Measurements from ENCODE around the gene TMEM138. TPM values are rescaled to one million over a fixed set of nuclear protein-coding genes. Genes with fewer than 3 reads are reported as not detected.

TMEM138 gene
- total RNA-seq, 1 experiment from 2014 or later, result 38.8 TPM

GRCh38 chr11:61364012-61364675, 2.0 kb downstream of the TMEM138 start:
- peaks cover 22% of the 10 kb centered on the region for H3K4me1 Mint-ChIP-seq
- CTCF ChIA-PET, result interaction anchor here (0.7 to 5.4 kb wide), 6 partner anchors 21 to 82 kb away, joined by 3 to 93 read pairs (median 8); partner anchors contain the start of genes CPSF7, SDHAF2 and TMEM216
- POLR2A ChIA-PET, result no interaction called here

GRCh38 chr11:61367406-61367805, 5.2 kb downstream of the TMEM138 start:
- ATAC-seq (no peak), DNase-seq (ENCODE audit: low spot score) (no peak)
- CTCF ChIA-PET, result interaction anchor here (2.0 kb wide), 1 partner anchor 31 kb away, joined by 10 read pairs; no protein-coding TSS in a partner anchor
- no peak overlapping the region for H3K4me3 Mint-ChIP-seq
- peaks cover 14% of the 10 kb centered on the region for H3K4me1 Mint-ChIP-seq
- POLR2A ChIA-PET, result no interaction called here
- H3K27ac Mint-ChIP-seq, result no peak overlapping the region
- H3K27me3 Mint-ChIP-seq (ENCODE audit: low read depth), result no peaks in the 10 kb centered on the region
- H3K9me3 Mint-ChIP-seq, result peaks cover 9% of the 10 kb centered on the region
- no peak for TF ChIP-seq ETV6 (CRISPR knock-in tag; IDR thresholded peaks at IDR 0.05)
- TF ChIP-seq RELA (CRISPR knock-in tag; IDR thresholded peaks at IDR 0.05; ENCODE audit: borderline replicate concordance), result no peak
- no peak for TF ChIP-seq GTF2I (CRISPR knock-in tag; conservative IDR thresholded peaks at IDR 0.05)
- no peak for TF ChIP-seq KAT7 (CRISPR knock-in tag; IDR thresholded peaks at IDR 0.05; ENCODE audit: borderline replicate concordance)
- no peak for TF ChIP-seq ERG (CRISPR knock-in tag; IDR thresholded peaks at IDR 0.05)
- TF ChIP-seq MLX (CRISPR knock-in tag; IDR thresholded peaks at IDR 0.05), result no peak
- no peak for TF ChIP-seq SP1 (CRISPR knock-in tag; conservative IDR thresholded peaks at IDR 0.05)
- TF ChIP-seq ZBTB43 (CRISPR knock-in tag; IDR thresholded peaks at IDR 0.05), result no peak
- no peak for TF ChIP-seq IRF2 (CRISPR knock-in tag; IDR thresholded peaks at IDR 0.05; ENCODE audit: borderline replicate concordance, low read depth)
- no peak for TF ChIP-seq AFF4 (CRISPR knock-in tag; IDR thresholded peaks at IDR 0.05; ENCODE audit: borderline replicate concordance)
- no peak for TF ChIP-seq TP53 (CRISPR knock-in tag; IDR thresholded peaks at IDR 0.05)
- TF ChIP-seq ZNF121 (CRISPR knock-in tag; IDR thresholded peaks at IDR 0.05), result no peak
- TF ChIP-seq AR (CRISPR knock-in tag; IDR thresholded peaks at IDR 0.05), result no peak
- peaks cover 76% of the 10 kb centered on the region for H3K36me3 Mint-ChIP-seq

More at GRCh38 chr11:61364012-61364675, 2.0 kb downstream of the TMEM138 start:
- no peak for ATAC-seq
- no peak for DNase-seq (ENCODE audit: low spot score)
- Mint-ChIP-seq H3K36me3 (peaks cover 49% of the 10 kb centered on the region), H3K9me3 (no peaks in the 10 kb centered on the region), H3K27me3 (ENCODE audit: low read depth) (no peaks in the 10 kb centered on the region), H3K27ac (no peak overlapping the region), H3K4me3 (peak overlapping the region; percentile 96)
- TF ChIP-seq CBFB (CRISPR knock-in tag; IDR thresholded peaks at IDR 0.05; ENCODE audit: low read depth) (no peak), ZNF232 (CRISPR knock-in tag; IDR thresholded peaks at IDR 0.05) (no peak), MXD4 (CRISPR knock-in tag; IDR thresholded peaks at IDR 0.05; ENCODE audit: borderline replicate concordance) (no peak), ATF3 (CRISPR knock-in tag; conservative IDR thresholded peaks at IDR 0.05) (no peak), ZNF281 (CRISPR knock-in tag; IDR thresholded peaks at IDR 0.05) (no peak)
